SKM-1 (cell line): ENCODE measurements around the gene KDM1A.

Experiments used
- DNase-seq: peaks from one replicate; lab custom pipeline; 2025; ENCODE audit not compliant: unreplicated experiment; lab: John Stamatoyannopoulos, UW

Gene KDM1A

GRCh38 chr1:23132033-23132432 is 112.8 kb downstream of the KDM1A start:
- no peak for DNase-seq
